Left colon (tissue), 2 donors: ENCODE results near the gene SRD5A2. TPM values are rescaled to one million over a fixed set of nuclear protein-coding genes. Genes with fewer than 3 reads are reported as not detected.
"Not testable (repeated sequence)": the region's sequence is repeated elsewhere in the genome, so short reads cannot be mapped to it uniquely, and the experiment has no call there.

Experiments
- ATAC-seq: fragments of 200-7000 bp; cut with Tn5 transposase; one replicate; pipeline ENCODE4 v1.9.1; 2020; ENCODE audit warnings: mild to moderate bottlenecking, moderate library complexity
- DNase-seq, 2 donors: peaks; one replicate each; pipeline ENCODE4 v3.0.0-alpha.2; 2020
- intact Hi-C, 2 donors: fragments of 100-400 bp; cut with DNase I in 1 of 2; cut with micrococcal nuclease in 1 of 2; formaldehyde crosslinking; loops; one replicate each; pipeline versions ENCODE4 v1.11.2 to v1.14.0; 2022; cut with DNase I, micrococcal nuclease
- total RNA-seq, 2 donors: library from RNA; stranded (reverse); fragmentation: NEBNext Ultra II Directional; extraction: Animal tissue kit (Norgen Biotek cat#: 25700); gene quantifications; one replicate each; pipeline ENCODE4 v1.2.1, GENCODE V29; 2021
- donor health status: DM: no; HTN: no; CAD: no.
- donor health status: DM: yes; HTN: yes; CAD: no.

SRD5A2 gene
- total RNA-seq, 2 donors from 2014 or later = not detected

DNA sequence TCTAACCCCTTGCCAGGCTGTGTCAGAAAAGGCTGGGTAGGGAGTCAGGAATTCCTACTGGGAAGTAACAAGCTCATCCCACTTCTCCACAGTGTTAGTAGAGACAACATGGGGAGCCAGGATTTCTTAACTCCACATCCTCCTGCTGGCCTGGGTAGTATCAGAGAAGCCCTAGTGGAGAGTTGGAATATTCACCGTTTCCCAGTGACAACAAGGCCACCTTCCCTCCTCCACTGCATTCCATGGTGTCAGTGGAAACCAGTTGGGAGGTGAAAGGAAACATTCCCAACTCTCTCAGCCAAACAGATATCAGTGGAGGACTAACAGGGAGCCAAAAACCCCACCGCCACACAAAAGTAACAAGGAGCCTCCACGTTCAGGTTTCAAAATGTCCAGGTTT is 41.2 kb downstream of the SRD5A2 start:
- ATAC-seq = no peak
- intact Hi-C loops = no loop called here
- DNase-seq = no peak

- no peak for DNase-seq
- intact Hi-C loops = no loop called here
- ATAC-seq = no peak
Observed at GRCh38 chr2:31535768-31536167, 45.0 kb downstream of the SRD5A2 start.

DNA sequence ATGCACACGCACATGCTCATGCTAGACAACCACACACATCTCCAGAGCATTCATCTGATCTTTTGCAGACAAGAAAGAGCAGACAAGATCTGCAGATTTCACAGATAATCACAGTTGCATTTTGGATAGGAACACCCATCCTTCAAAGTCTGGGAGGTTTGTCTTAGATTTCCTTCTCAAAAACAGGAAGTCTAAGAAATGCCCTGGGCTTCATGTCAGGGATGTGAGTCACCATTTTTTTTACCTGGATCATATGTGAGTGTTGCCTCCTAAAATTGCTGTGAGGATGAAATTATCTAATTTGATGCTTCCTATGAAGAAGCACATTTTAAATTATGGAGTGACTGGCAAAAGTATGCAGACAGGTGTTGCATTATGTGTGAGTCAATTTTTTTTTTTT is 46.1 kb downstream of the SRD5A2 start:
- DNase-seq (no peak), ATAC-seq (no peak)
- intact Hi-C loops = no loop called here

- ATAC-seq = no peak
Observed at GRCh38 chr2:31533036-31533435, 47.7 kb downstream of the SRD5A2 start.

GRCh38 chr2:31531101-31531500 is 49.6 kb downstream of the SRD5A2 start:
- ATAC-seq (no peak), DNase-seq (no peak)
- intact Hi-C loops = no loop called here

More at GRCh38 chr2:31533036-31533435, 47.7 kb downstream of the SRD5A2 start:
- no peak for DNase-seq
- intact Hi-C loops = no loop called here

DNA sequence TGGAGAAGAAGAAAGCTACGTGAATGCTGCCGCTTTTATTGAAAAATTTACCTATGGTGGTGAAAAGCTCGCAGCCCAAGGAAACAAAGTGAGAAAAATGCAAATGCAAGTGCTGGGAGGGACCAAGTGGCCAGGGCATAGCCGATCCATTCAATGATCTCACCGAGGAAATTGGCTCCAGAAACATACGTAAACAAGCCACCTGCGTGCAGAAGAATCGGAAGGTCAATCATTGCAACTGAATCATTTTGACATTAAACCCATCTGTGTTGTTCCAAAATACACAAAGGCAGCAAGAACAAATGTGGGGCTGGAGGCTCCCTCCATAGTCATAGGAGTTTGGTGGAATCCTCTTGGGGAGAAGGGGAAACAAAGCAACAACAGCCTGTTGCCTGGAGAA is 51.5 kb downstream of the SRD5A2 start:
- ATAC-seq = no peak
- DNase-seq = no peak
- intact Hi-C loops = no loop called here

DNA sequence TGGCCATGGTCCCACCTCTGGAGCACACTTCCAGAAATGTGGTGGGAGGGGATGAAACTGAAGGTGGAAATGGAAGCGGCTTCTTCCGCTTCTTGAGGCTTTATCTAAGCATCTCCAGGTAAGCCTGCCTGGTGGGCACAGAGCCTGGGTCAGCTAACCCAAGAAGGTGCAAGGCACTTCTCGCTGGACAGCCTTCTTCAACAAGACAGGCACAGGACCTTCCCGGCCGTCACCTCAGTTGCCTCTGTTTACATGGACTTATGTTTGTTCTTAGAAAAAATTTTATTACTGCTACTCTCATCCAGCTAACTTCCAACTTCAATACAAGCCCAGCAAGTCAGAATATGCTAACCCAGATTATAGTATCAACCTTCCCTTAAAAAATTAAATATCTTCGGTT is 51.9 kb downstream of the SRD5A2 start:
- intact Hi-C loops = no loop called here
- ATAC-seq (no peak), DNase-seq (no peak)

GRCh38 chr2:31526946-31527732 is 53.6 kb downstream of the SRD5A2 start:
- intact Hi-C loops = no loop called here
- DNase-seq (no peak), ATAC-seq (no peak)

DNA sequence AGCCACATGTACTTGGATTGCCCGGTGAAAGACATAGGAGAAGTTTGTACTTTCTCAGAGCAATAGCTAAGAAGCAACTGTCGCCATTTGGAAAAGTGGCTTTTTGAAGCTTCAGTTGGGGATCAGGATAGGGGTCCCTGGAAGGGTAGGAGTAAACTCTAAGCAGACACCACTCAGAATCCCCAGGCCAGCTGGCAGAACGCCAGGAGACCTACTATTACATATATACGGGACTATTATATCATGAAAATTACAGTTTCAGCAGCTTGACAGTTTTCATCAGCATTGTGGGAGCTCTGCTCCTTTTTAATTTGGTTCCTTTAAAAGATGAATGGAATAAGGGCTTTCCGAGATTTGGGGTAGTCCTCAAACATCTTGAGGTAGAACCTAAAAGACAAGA is 54.9 kb downstream of the SRD5A2 start:
- DNase-seq = no peak
- intact Hi-C loops = no loop called here
- no peak for ATAC-seq

DNA sequence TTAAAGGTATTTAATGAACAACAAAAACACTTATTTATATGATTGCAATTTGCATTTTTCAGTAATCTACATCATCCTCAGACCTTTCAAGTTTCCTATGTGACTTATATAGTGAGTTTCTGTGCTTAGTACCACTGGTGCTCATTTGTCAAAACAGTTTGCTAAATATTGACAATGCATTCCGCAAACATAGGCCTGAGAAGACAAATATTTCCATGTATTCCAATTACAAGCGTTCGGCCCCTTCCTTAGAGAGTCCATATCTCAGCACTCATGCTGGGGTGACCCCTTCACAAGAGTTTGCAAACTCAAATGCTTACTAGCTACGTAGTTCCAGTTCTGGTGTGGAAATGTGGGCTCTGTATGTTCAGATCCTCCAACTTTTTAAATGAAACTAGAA is 56.1 kb downstream of the SRD5A2 start:
- no peak for ATAC-seq
- DNase-seq = no peak
- intact Hi-C loops = no loop called here

GRCh38 chr2:31523871-31524492 is 56.8 kb downstream of the SRD5A2 start:
- intact Hi-C loops = no loop called here
- peak; percentile 85 for ATAC-seq
- peak in 1 of 2 donors; percentile 65 for DNase-seq

GRCh38 chr2:31522786-31523185 is 58.0 kb downstream of the SRD5A2 start:
- no peak for DNase-seq
- no peak for ATAC-seq
- intact Hi-C loops = no loop called here

- ATAC-seq (no peak), DNase-seq (no peak)
- intact Hi-C loops = no loop called here
Observed at GRCh38 chr2:31517442-31518203, 63.1 kb downstream of the SRD5A2 start.

DNA sequence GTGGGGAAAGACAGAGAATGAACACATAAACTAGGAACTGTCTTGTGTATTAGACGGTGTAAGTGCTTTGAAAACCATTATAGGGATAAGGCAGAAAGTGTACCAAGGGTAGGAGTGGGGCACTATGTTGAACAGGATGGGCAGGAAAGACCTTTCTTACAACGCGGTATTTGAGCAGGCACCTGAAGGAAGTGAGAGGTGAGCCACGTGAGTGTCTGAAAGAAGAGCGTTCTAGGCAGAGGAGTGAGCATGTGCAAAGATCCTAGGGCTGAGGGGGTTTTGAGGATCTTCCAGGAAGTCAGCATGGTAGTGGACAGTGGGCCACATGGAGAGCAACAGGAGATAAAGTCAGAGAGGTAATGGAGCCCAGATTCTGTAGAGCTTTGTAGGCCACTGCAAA is 65.2 kb downstream of the SRD5A2 start:
- ATAC-seq (no peak), DNase-seq (no peak)
- intact Hi-C loops = no loop called here

- intact Hi-C loops = no loop called here
- ATAC-seq = no peak
- DNase-seq = no peak
Observed at GRCh38 chr2:31513553-31513952, 67.2 kb downstream of the SRD5A2 start.

DNA sequence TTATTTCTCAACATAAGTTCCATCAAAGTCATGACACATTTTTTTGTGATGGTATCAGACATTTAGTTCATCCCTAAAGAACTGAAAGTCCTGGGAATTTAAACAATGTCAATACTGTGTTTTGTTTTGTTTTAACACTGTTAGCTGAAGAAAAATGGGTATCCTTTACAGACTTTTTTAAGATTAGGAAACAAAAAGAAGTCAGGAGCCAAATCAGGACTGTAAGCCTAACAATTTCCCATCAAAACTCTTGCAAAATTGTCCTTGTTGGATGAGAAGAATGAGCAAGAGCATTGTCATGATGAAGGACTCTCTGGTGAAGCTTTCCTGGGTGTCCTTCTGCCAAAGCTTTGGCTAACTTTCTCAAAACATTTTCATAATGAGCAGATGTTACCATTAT is 69.4 kb downstream of the SRD5A2 start:
- DNase-seq (no peak), ATAC-seq (no peak)
- intact Hi-C loops = no loop called here

- ATAC-seq (peak; percentile 76), DNase-seq (no peak)
- intact Hi-C loops = no loop called here
Observed at GRCh38 chr2:31505111-31505510, 75.6 kb downstream of the SRD5A2 start.

- DNase-seq (peak in 1 of 2 donors; percentile 10), ATAC-seq (peak; percentile 98)
Observed at GRCh38 chr2:31504311-31504710, 76.4 kb downstream of the SRD5A2 start.

DNA sequence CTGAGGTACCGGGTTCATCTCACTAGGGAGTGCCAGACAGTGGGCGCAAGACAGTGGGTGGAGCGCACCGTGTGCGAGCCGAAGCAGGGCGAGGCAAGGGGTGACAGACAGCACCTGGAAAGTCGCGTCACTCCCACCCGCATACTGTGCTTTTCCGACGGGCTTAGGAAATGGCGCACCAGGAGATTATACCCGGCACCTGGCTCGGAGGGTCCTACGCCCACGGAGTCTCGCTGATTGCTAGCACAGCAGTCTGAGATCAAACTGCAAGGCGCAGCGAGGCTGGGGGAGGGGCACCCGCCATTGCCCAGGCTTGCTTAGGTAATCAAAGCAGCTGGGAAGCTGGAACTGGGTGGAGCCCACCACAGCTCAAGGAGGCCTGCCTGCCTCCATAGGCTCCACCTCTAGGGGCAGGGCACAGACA is 84.3 kb downstream of the SRD5A2 start:
- ATAC-seq = peak; percentile 93
- DNase-seq = peak; percentile 28 to 33
- intact Hi-C loops = not testable (repeated sequence)

More at GRCh38 chr2:31504311-31504710, 76.4 kb downstream of the SRD5A2 start:
- intact Hi-C loops = no loop called here

GRCh38 chr2:31489339-31489738 is 91.4 kb downstream of the SRD5A2 start:
- intact Hi-C loops, DNase-seq: not testable (repeated sequence)
- ATAC-seq = peak; percentile 52
